ENCODE results near the gene PCLO. TPM values are rescaled to one million over a fixed set of nuclear protein-coding genes. Genes with fewer than 3 reads are reported as not detected.

Gene PCLO
- total RNA-seq, 1 experiment from 2014 or later: 2.3 TPM

- CTCF ChIA-PET: no interaction called here
These were observed 209.2 kb downstream of the PCLO start for GRCh38 chr7:82953324-82954027.

DNA sequence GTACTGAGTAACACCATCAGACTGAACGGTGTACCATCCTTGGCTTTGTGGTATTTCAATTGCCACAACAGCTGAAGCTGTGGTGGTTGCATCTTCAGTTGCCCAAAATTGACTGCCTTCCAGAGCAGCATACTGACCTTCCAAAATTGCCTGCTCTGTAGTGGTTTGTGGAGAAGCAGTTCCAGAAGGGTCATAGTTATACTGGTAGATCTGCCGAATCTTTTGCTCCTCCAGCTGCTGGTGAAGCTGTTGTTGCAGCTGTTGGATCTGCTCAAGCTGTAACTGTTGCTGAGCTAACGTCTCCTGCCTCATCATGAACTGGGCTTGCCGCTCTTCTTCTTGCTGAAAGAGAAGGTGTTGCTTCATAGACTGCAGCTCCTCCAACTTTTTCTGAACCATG is 212.2 kb downstream of the PCLO start:
- H3K36me3 Mint-ChIP-seq (ENCODE audit: insufficient read depth, unreplicated experiment): no peaks in the 10 kb centered on the region
- no peak overlapping the region for H3K27ac Mint-ChIP-seq (ENCODE audit: low read depth, unreplicated experiment)
- no peak for DNase-seq (ENCODE audit: unreplicated experiment)

More at GRCh38 chr7:82953324-82954027, 209.2 kb downstream of the PCLO start:
- TF ChIP-seq CTCF (IDR thresholded peaks at IDR 0.05; ENCODE audit: unreplicated experiment): no peak
- no peak overlapping the region for H3K4me3 Mint-ChIP-seq (ENCODE audit: unreplicated experiment)
- intact Hi-C loops (cut with micrococcal nuclease): no loop called here
- POLR2A ChIA-PET: no interaction called here
- H3K36me3 Mint-ChIP-seq (ENCODE audit: insufficient read depth, unreplicated experiment): no peaks in the 10 kb centered on the region
- BruUV-seq (replicated peaks): no TSS peak
- H3K9me3 Mint-ChIP-seq (ENCODE audit: unreplicated experiment): no peaks in the 10 kb centered on the region
- DNase-seq (ENCODE audit: unreplicated experiment): no peak
- H3K27me3 Mint-ChIP-seq (ENCODE audit: insufficient read depth, unreplicated experiment): no peaks in the 10 kb centered on the region
- H3K27ac Mint-ChIP-seq (ENCODE audit: low read depth, unreplicated experiment): no peak overlapping the region
- no peaks in the 10 kb centered on the region for H3K4me1 Mint-ChIP-seq (ENCODE audit: insufficient read depth, unreplicated experiment)

DNA sequence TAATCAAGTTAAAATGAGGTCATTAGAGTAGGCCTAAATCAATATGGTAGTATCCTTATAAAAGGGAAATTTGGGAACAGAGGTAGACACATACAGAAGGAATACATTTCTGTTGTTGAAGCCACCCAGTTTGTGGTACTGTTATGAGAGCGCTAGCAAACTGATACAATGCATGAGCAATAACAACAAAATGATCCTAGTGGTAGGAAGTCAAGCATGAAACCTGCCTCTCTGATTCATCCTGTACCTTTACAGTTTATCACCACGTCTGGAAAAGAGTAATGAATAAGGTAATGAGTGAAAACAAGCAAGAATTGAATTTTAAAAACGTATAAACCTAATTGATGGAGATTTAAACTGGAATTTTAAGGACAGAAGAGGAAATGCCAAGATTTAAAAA is 217.2 kb downstream of the PCLO start:
- BruUV-seq (replicated peaks): no TSS peak

More for the DNA sequence above, 212.2 kb downstream of the PCLO start:
- Mint-ChIP-seq H3K4me3 (ENCODE audit: unreplicated experiment) (no peak overlapping the region), H3K9me3 (ENCODE audit: unreplicated experiment) (no peaks in the 10 kb centered on the region), H3K27me3 (ENCODE audit: insufficient read depth, unreplicated experiment) (no peaks in the 10 kb centered on the region), H3K4me1 (ENCODE audit: insufficient read depth, unreplicated experiment) (no peaks in the 10 kb centered on the region)
- no peak for TF ChIP-seq CTCF (IDR thresholded peaks at IDR 0.05; ENCODE audit: unreplicated experiment)
- intact Hi-C loops (cut with micrococcal nuclease): no loop called here
- CTCF ChIA-PET: interaction anchor here (0.6 to 1.4 kb wide), 4 partner anchors 11 to 1964 kb away, joined by 3 to 5 read pairs (median 3); no protein-coding TSS in a partner anchor
- POLR2A ChIA-PET: no interaction called here
- no TSS peak for BruUV-seq (replicated peaks)

DNA sequence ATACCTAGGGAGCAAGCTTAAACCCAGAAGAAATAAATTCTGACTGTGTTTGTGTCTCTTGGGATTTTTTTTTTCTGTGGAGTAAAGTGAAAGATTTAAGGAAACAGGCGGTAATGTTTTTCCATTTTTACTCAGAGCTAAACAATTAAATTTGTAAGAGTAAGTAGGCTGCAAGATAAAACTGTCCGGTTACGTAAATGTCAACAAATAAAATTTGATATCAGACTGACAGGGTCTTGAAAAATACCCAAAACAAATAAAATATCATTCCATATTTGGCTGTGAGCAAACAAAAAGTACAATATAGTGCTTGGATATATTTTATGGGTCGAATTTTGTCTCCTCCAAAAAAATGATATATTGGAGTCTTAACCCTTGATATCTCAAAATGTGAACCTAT is 217.6 kb downstream of the PCLO start:
- no peak for TF ChIP-seq CTCF (IDR thresholded peaks at IDR 0.05; ENCODE audit: unreplicated experiment)
- Mint-ChIP-seq H3K27ac (ENCODE audit: low read depth, unreplicated experiment) (no peak overlapping the region), H3K27me3 (ENCODE audit: insufficient read depth, unreplicated experiment) (no peaks in the 10 kb centered on the region), H3K4me1 (ENCODE audit: insufficient read depth, unreplicated experiment) (no peaks in the 10 kb centered on the region), H3K4me3 (ENCODE audit: unreplicated experiment) (no peak overlapping the region), H3K9me3 (ENCODE audit: unreplicated experiment) (no peaks in the 10 kb centered on the region), H3K36me3 (ENCODE audit: insufficient read depth, unreplicated experiment) (no peaks in the 10 kb centered on the region)
- no TSS peak for BruUV-seq (replicated peaks)
- intact Hi-C loops (cut with micrococcal nuclease): no loop called here
- POLR2A ChIA-PET: no interaction called here
- CTCF ChIA-PET: no interaction called here
- no peak for DNase-seq (ENCODE audit: unreplicated experiment)

More for the DNA sequence above, 217.2 kb downstream of the PCLO start:
- POLR2A ChIA-PET: no interaction called here
- no peak for DNase-seq (ENCODE audit: unreplicated experiment)
- H3K4me3 Mint-ChIP-seq (ENCODE audit: unreplicated experiment): no peak overlapping the region
- H3K27ac Mint-ChIP-seq (ENCODE audit: low read depth, unreplicated experiment): no peak overlapping the region
- CTCF ChIA-PET: no interaction called here
- TF ChIP-seq CTCF (IDR thresholded peaks at IDR 0.05; ENCODE audit: unreplicated experiment): no peak
- H3K9me3 Mint-ChIP-seq (ENCODE audit: unreplicated experiment): no peaks in the 10 kb centered on the region
- no peaks in the 10 kb centered on the region for H3K27me3 Mint-ChIP-seq (ENCODE audit: insufficient read depth, unreplicated experiment)
- H3K36me3 Mint-ChIP-seq (ENCODE audit: insufficient read depth, unreplicated experiment): no peaks in the 10 kb centered on the region
- intact Hi-C loops (cut with micrococcal nuclease): no loop called here
- no peaks in the 10 kb centered on the region for H3K4me1 Mint-ChIP-seq (ENCODE audit: insufficient read depth, unreplicated experiment)

All from MCF 10A (cell line).